ENCODE data around the gene ZFP37. TPM values are rescaled to one million over a fixed set of nuclear protein-coding genes. Genes with fewer than 3 reads are reported as not detected.

The ZFP37 gene
- total RNA-seq, 1 experiment from 2014 or later, result 6.0 TPM

Other genes with a start within 250 kb of the ZFP37 start
- gene SLC46A2, start 165.8 kb downstream of the ZFP37 start, total RNA-seq (2014; rRNA removed; shearing (Covaris generic)), result not detected in 2 replicates
- gene ZNF883, start 44.5 kb downstream of the ZFP37 start, total RNA-seq (2014; rRNA removed; shearing (Covaris generic)), result 1.8 and 4.2 TPM in 2 replicates
- gene SLC31A2, start 94.3 kb upstream of the ZFP37 start, total RNA-seq (2014; rRNA removed; shearing (Covaris generic)), result 11.4 and 13.3 TPM in 2 replicates
- 15.0 and 19.1 TPM in 2 replicates for gene FKBP15, start 164.6 kb upstream of the ZFP37 start, total RNA-seq (2014; rRNA removed; shearing (Covaris generic))
- 14.9 and 16.9 TPM in 2 replicates for gene SLC31A1, start 164.8 kb upstream of the ZFP37 start, total RNA-seq (2014; rRNA removed; shearing (Covaris generic))
- gene CDC26, start 218.8 kb upstream of the ZFP37 start, total RNA-seq (2014; rRNA removed; shearing (Covaris generic)), result 42.1 and 57.9 TPM in 2 replicates
- 35.8 and 40.4 TPM in 2 replicates for gene PRPF4, start 218.9 kb upstream of the ZFP37 start, total RNA-seq (2014; rRNA removed; shearing (Covaris generic))
- not detected in 2 replicates for gene RNF183, start 246.7 kb upstream of the ZFP37 start, total RNA-seq (2014; rRNA removed; shearing (Covaris generic))

Measured in RPMI7951 (cell line).